ENCODE results near the gene IFRD2. TPM values are rescaled to one million over a fixed set of nuclear protein-coding genes. Genes with fewer than 3 reads are reported as not detected.

The IFRD2 gene
- total and polyA plus RNA-seq, 2 of the 13 experiments (the other 11 are each of a cell fraction or from before 2014, with no cell fraction given): 32.8 to 96.1 TPM

- DNase-seq (ENCODE audit: low spot score): no peak
- Histone ChIP-seq H4K20me1 (ENCODE audit: insufficient read depth, low read length) (no peaks in the 10 kb centered on the region), H3K9me3 (ENCODE audit: low read length) (no peaks in the 10 kb centered on the region), H3K4me1 (ENCODE audit: insufficient read depth, low read length) (peaks cover 20% of the 10 kb centered on the region), H3K4me2 (ENCODE audit: low read depth, low read length) (peak overlapping the region; percentile 71), H2AFZ (ENCODE audit: low read length) (no peak overlapping the region), H3K36me3 (replicated peaks in 1 of 2; ENCODE audit: control insufficient read depth in 1 of 2, insufficient read depth in 2 of 2, low read length in 2 of 2) (peaks cover 0 to 7% of the 10 kb centered on the region in 2 experiments; a peak in 2 of 5 replicates), H3K9ac (ENCODE audit: insufficient read depth, low read depth, low read length) (0 out of 2 replicates have a peak overlapping the region, but pooled peaks have one; percentile 53), H3K79me2 (ENCODE audit: insufficient read depth, low read length) (peaks cover 27% of the 10 kb centered on the region), H3K27me3 (ENCODE audit: control insufficient read depth in 1 of 2, insufficient read depth in 2 of 2, low read length in 2 of 2) (no peaks in the 10 kb centered on the region), H3K4me3 (replicated peaks in 1 of 3; ENCODE audit: insufficient read depth in 1 of 3, low read depth in 2 of 3, low read length in 3 of 3) (peak overlapping the region in 1 of 3 experiments; percentile 67; a peak in 1 of 6 replicates), H3K27ac (ENCODE audit: extremely low read length, insufficient read depth, low read length) (no peak overlapping the region)
- no peak; the same call in 1 of the 3 replicates for ATAC-seq
- ChIA-PET POLR2A (interaction anchor here (0.8 to 1.6 kb wide), 6 partner anchors 11 to 82 kb away, joined by 3 to 14 read pairs (median 4); partner anchors contain the start of genes GNAI2, IFRD2 and TUSC2), CTCF (ENCODE audit: low intra/inter-chr PET ratio, low total read pairs) (interaction anchor here (1.3 to 2.5 kb wide), 5 partner anchors 10 to 54 kb away, joined by 4 to 29 read pairs (median 7); no protein-coding TSS in a partner anchor)
- in situ Hi-C loops (cut with HindIII; ENCODE audit: extremely low pct_ligation_motif_present, low pct_unique_long_range_greater_than_20kb) (no loop called here), intact Hi-C loops (cut with micrococcal nuclease; ENCODE audit: unreplicated experiment) (loop anchor here (1.0 kb wide), 1 partner anchor 19 kb away; no protein-coding TSS in a partner anchor)
- 62% methylated on average over 6 of the region's 10 CpGs for WGBS (ENCODE audit: low lambda C conversion rate)
- no peak for FAIRE-seq
- no TSS peak for BruUV-seq (replicated peaks)
- TF ChIP-seq SPEN (CRISPR knock-in tag; IDR thresholded peaks at IDR 0.05; ENCODE audit: low read depth) (0 out of 2 replicates have a peak, but pooled peaks have one; percentile 2), ZNF781 (CRISPR knock-in tag; IDR thresholded peaks at IDR 0.05; ENCODE audit: borderline replicate concordance, not compliant biosample characterization) (peak; percentile 1), ZFY (CRISPR knock-in tag; IDR thresholded peaks at IDR 0.05) (0 out of 2 replicates have a peak, but pooled peaks have one; percentile 13), HNF1B (CRISPR knock-in tag; IDR thresholded peaks at IDR 0.05) (0 out of 2 replicates have a peak, but pooled peaks have one; percentile 3), SMAD1 (CRISPR knock-in tag; IDR thresholded peaks at IDR 0.05; ENCODE audit: borderline replicate concordance, low read depth) (0 out of 2 replicates have a peak, but pooled peaks have one; percentile 19), ZNF225 (CRISPR knock-in tag; IDR thresholded peaks at IDR 0.05) (0 out of 2 replicates have a peak, but pooled peaks have one; percentile 33), RFXAP (CRISPR knock-in tag; IDR thresholded peaks at IDR 0.05; ENCODE audit: borderline replicate concordance) (0 out of 2 replicates have a peak, but pooled peaks have one; percentile 4), ZBTB38 (CRISPR knock-in tag; IDR thresholded peaks at IDR 0.05) (peak; percentile 14; the same call in 1 of the 2 replicates), YEATS2 (CRISPR knock-in tag; IDR thresholded peaks at IDR 0.05; ENCODE audit: borderline replicate concordance) (no peak), TBP (CRISPR knock-in tag; IDR thresholded peaks at IDR 0.05) (no peak), ZNF484 (CRISPR knock-in tag; IDR thresholded peaks at IDR 0.05; ENCODE audit: borderline replicate concordance, low read depth) (no peak), U2AF1 (optimal IDR thresholded peaks at IDR 0.05; ENCODE audit: low read depth, low read length) (no peak), HNRNPLL (IDR thresholded peaks at IDR 0.05; ENCODE audit: low read depth, low read length, poor library complexity, severe bottlenecking) (peak; percentile 2), PHF21A (CRISPR knock-in tag; IDR thresholded peaks at IDR 0.05) (0 out of 2 replicates have a peak, but pooled peaks have one; percentile 21), SALL1 (CRISPR knock-in tag; IDR thresholded peaks at IDR 0.05) (no peak), MAFK (conservative IDR thresholded peaks at IDR 0.05 in 1 of 2, IDR thresholded peaks at IDR 0.05 in 1 of 2; ENCODE audit: low read length in 2 of 2) (peak; percentile 5 to 60; a peak in 2 of 4 replicates), DZIP1 (CRISPR knock-in tag; IDR thresholded peaks at IDR 0.05) (no peak), ZSCAN21 (CRISPR knock-in tag; IDR thresholded peaks at IDR 0.05; ENCODE audit: borderline replicate concordance) (no peak)
Observed at GRCh38 chr3:50246517-50246954, 45.7 kb downstream of the IFRD2 start.

Measured in HepG2 (cell line).